Body of pancreas (tissue), 4 donors: ENCODE data around the gene STBD1. TPM values are rescaled to one million over a fixed set of nuclear protein-coding genes. Genes with fewer than 3 reads are reported as not detected.

Experiments
- ATAC-seq: fragments of 150-250 bp; one replicate; pipeline ENCODE4 v1.9.1; 2016
- DNase-seq, 4 donors: peaks; one replicate each; pipeline ENCODE4 v3.0.0-alpha.2; 2019
- H3K27ac ChIP-seq, 4 donors: fragments of 200-600 bp; sonication (generic); 1 replicate in 3 of 4; 2 replicates in 1 of 4; pipeline versions ENCODE4 v1.5.1 to v1.6.1; 2016 to 2019; ENCODE audit warnings: mild to moderate bottlenecking in 1 of 4, mixed read lengths in 1 of 4, moderate library complexity in 1 of 4
- H3K27me3 ChIP-seq, 2 donors: fragments of 200-600 bp; sonication (generic); one replicate each; pipeline ENCODE4 v1.6.0; 2016; ENCODE audit warnings: mild to moderate bottlenecking in 1 of 2
- H3K36me3 ChIP-seq, 2 donors: fragments of 200-600 bp; sonication (generic); replicated peaks in 1 of 2; 2 replicates each; pipeline ENCODE4 v1.5.1; 2016; ENCODE audit warnings: low read depth in 2 of 2; ENCODE audit not compliant: insufficient read depth in 1 of 2
- H3K4me1 ChIP-seq: fragments of 200-600 bp; sonication (generic); one replicate; pipeline ENCODE4 v1.6.0; 2016
- H3K4me3 ChIP-seq, 2 donors: fragments of 200-600 bp; sonication (generic); 1 replicate in 1 of 2; 2 replicates in 1 of 2; pipeline ENCODE4 v1.5.1; 2016 to 2019
- H3K9me3 ChIP-seq, 3 donors: fragments of 200-600 bp; sonication (generic); 1 replicate in 2 of 3; 2 replicates in 1 of 3; pipeline ENCODE4 v1.5.1; 2016
- CTCF ChIP-seq, 7 experiments: fragments of 450-650 bp in 4 of 7; fragments of 200-600 bp in 3 of 7; sonication (generic) in 3 of 7; IDR thresholded peaks; one replicate each; pipeline ENCODE4 v1.5.1; 2016 to 2019; ENCODE audit warnings: antibody characterized with exemption in 7 of 7
- POLR2A ChIP-seq, 3 donors: fragments of 450-650 bp; IDR thresholded peaks; one replicate each; pipeline ENCODE4 v1.6.1; 2016; ENCODE audit warnings: antibody characterized with exemption in 3 of 3, mild to moderate bottlenecking in 2 of 3
- WGBS, 2 donors: methylation state at CpG; one replicate each; pipeline ENCODE4 v1.1.5; 2017; 5-methylcytosine and 5-hydroxymethylcytosine counted together
- intact Hi-C: fragments of 100-400 bp; cut with DNase I; formaldehyde crosslinking; loops from one replicate; pipeline ENCODE4 v1.15.1; 2023
- total RNA-seq, 2 donors: library from RNA; depleted of rRNA; stranded (reverse); fragments of >200 nt; gene quantifications; one replicate each; pipeline ENCODE4 v1.1.0, GENCODE V29; 2016

The STBD1 gene
- total RNA-seq, 2 donors from 2014 or later, result 6.2 to 6.6 TPM

- peak overlapping the region; percentile 7 to 57 (median 41) for H3K27ac ChIP-seq
- ATAC-seq, result peak; percentile 70
Measured at GRCh38 chr4:76292730-76293129, 13.8 kb upstream of the STBD1 start.

GRCh38 chr4:76293772-76294171 lies 12.8 kb upstream of the STBD1 start:
- no peak for TF ChIP-seq POLR2A (IDR thresholded peaks at IDR 0.05)
- no peak for TF ChIP-seq CTCF (IDR thresholded peaks at IDR 0.05)
- ATAC-seq (no peak), DNase-seq (peak in 1 of 4 donors; percentile 23)
- Histone ChIP-seq H3K4me3 (no peak overlapping the region), H3K27me3 (no peaks in the 10 kb centered on the region), H3K36me3 (no peaks in the 10 kb centered on the region), H3K4me1 (peaks cover 17% of the 10 kb centered on the region), H3K9me3 (no peaks in the 10 kb centered on the region), H3K27ac (no peak overlapping the region)
- intact Hi-C loops, result no loop called here
- WGBS, 2 donors, result 80 to 81% methylated on average over 2 of the region's 2 CpGs

More at GRCh38 chr4:76292730-76293129, 13.8 kb upstream of the STBD1 start:
- Histone ChIP-seq H3K4me3 (no peak overlapping the region), H3K27me3 (no peaks in the 10 kb centered on the region), H3K4me1 (peaks cover 12% of the 10 kb centered on the region), H3K36me3 (no peaks in the 10 kb centered on the region), H3K9me3 (no peaks in the 10 kb centered on the region)
- no peak for TF ChIP-seq CTCF (IDR thresholded peaks at IDR 0.05)
- no peak for TF ChIP-seq POLR2A (IDR thresholded peaks at IDR 0.05)
- WGBS, 2 donors, result 40 to 64% methylated on average over 3 of the region's 3 CpGs
- intact Hi-C loops, result no loop called here
- DNase-seq, result peak in 2 of 4 donors; percentile 25 to 33

- ATAC-seq (no peak), DNase-seq (no peak)
- H3K36me3 ChIP-seq, result no peaks in the 10 kb centered on the region
- no peak overlapping the region for H3K27ac ChIP-seq
- no peaks in the 10 kb centered on the region for H3K9me3 ChIP-seq
- peaks cover 43% of the 10 kb centered on the region for H3K4me1 ChIP-seq
- no peaks in the 10 kb centered on the region for H3K27me3 ChIP-seq
- intact Hi-C loops, result no loop called here
- H3K4me3 ChIP-seq, result no peak overlapping the region
- TF ChIP-seq CTCF (IDR thresholded peaks at IDR 0.05), result no peak
- TF ChIP-seq POLR2A (IDR thresholded peaks at IDR 0.05), result no peak
- WGBS, 2 donors, result 84 to 97% methylated on average over 3 of the region's 3 CpGs
Measured at GRCh38 chr4:76296286-76296820, 10.2 kb upstream of the STBD1 start.

GRCh38 chr4:76298227-76298626 lies 8.3 kb upstream of the STBD1 start:
- TF ChIP-seq POLR2A (IDR thresholded peaks at IDR 0.05) (no peak), CTCF (IDR thresholded peaks at IDR 0.05) (no peak)
- Histone ChIP-seq H3K4me1 (peaks cover 46% of the 10 kb centered on the region), H3K9me3 (no peaks in the 10 kb centered on the region), H3K27ac (peak overlapping the region in 3 of 4 donors; percentile 22 to 88 (median 41)), H3K36me3 (no peaks in the 10 kb centered on the region), H3K27me3 (no peaks in the 10 kb centered on the region), H3K4me3 (no peak overlapping the region)
- ATAC-seq, result no peak
- intact Hi-C loops, result no loop called here
- DNase-seq, result no peak

GRCh38 chr4:76300012-76300411 lies 6.5 kb upstream of the STBD1 start:
- intact Hi-C loops, result no loop called here

More at GRCh38 chr4:76300012-76300411, 6.5 kb upstream of the STBD1 start:
- ATAC-seq, result no peak
- 60 to 85% methylated on average over 4 of the region's 4 CpGs for WGBS, 2 donors
- Histone ChIP-seq H3K9me3 (no peaks in the 10 kb centered on the region), H3K36me3 (no peaks in the 10 kb centered on the region), H3K4me3 (no peak overlapping the region), H3K27me3 (no peaks in the 10 kb centered on the region), H3K27ac (peak overlapping the region; percentile 22 to 88 (median 81)), H3K4me1 (peaks cover 53% of the 10 kb centered on the region)
- no peak for DNase-seq
- TF ChIP-seq CTCF (IDR thresholded peaks at IDR 0.05) (no peak), POLR2A (IDR thresholded peaks at IDR 0.05) (no peak)
